Stimulated activated naive CD8-positive, alpha-beta T cell treated with anti-CD3 and anti-CD28 coated beads, Interleukin-15, amount 100 ng/mL, for 72 hours (primary cell): ENCODE measurements around the gene RASAL2.
"Not testable (repeated sequence)": the region's sequence is repeated elsewhere in the genome, so short reads cannot be mapped to it uniquely, and the experiment has no call there.

Experiments used
- ATAC-seq: fragments of 150-1000 bp; cut with Tn5 transposase; 2 replicates; pipeline ENCODE4 v1.10.0; 2021; ENCODE audit warnings: mild to moderate bottlenecking, moderate library complexity
- DNase-seq, 2 donors: peaks; one replicate each; pipeline ENCODE4 v3.0.0; 2021 to 2022
- H3K27ac Mint-ChIP-seq, 2 donors: one replicate each; pipeline ENCODE4 v1.8.0; 2022; ENCODE audit warnings: mild to moderate bottlenecking in 2 of 2, mixed read lengths in 2 of 2, moderate library complexity in 2 of 2
- H3K27me3 Mint-ChIP-seq: one replicate; pipeline ENCODE4 v1.8.0; 2022; ENCODE audit warnings: mixed read lengths
- H3K4me1 Mint-ChIP-seq: one replicate; pipeline ENCODE4 v1.8.0; 2022; ENCODE audit warnings: mild to moderate bottlenecking, mixed read lengths
- H3K4me3 Mint-ChIP-seq, 2 donors: one replicate each; pipeline ENCODE4 v1.8.0; 2022; ENCODE audit warnings: mild to moderate bottlenecking in 2 of 2, mixed read lengths in 2 of 2, moderate library complexity in 1 of 2
- H3K9me3 Mint-ChIP-seq, 2 donors: one replicate each; pipeline ENCODE4 v1.8.0; 2022; ENCODE audit warnings: mixed read lengths in 2 of 2

Gene RASAL2

DNA sequence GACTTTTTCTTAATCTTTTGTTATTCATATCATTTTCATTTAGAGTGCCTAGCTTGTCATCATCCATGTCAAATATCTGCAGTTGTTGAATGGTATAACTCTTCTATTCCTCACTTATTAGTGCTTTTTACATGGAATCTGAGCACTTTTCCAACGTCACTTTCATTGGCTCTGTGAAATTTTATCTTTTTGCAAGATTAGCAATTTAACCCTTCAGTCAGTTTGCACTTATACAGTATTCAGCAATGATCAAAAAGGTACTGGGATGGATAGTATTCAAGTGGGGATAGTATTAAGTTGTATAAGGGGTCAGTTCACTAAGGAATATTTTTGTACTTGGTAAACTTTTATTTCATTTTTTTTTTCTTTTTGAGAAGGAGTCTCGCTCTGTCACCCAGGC, 150.0 kb downstream of the RASAL2 start:
- Mint-ChIP-seq H3K4me3 (no peak overlapping the region), H3K4me1 (no peaks in the 10 kb centered on the region), H3K27ac (no peak overlapping the region), H3K9me3 (peaks cover 7 to 9% of the 10 kb centered on the region in 2 donors), H3K27me3 (no peaks in the 10 kb centered on the region)
- DNase-seq (no peak), ATAC-seq (no peak)

DNA sequence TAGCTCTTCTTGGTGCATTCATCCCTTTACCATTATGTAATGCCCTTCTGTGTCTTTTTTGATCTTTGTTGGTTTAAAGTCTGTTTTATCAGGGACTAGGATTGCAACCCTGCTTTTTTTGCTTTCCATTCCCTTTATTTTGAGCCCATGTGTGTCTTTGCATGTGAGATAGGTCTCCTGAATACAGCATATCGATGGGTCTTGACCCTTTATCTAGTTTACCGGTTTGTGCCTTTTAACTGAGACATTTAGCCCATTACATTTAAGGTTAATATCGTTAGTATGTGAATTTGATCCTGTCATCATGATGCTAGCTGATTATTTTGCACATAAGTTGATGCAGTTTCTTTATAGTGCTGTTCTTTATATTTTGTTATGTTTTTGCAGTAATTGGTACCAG, 154.4 kb downstream of the RASAL2 start:
- H3K4me1 Mint-ChIP-seq, H3K27me3 Mint-ChIP-seq: not testable (repeated sequence)
- H3K9me3 Mint-ChIP-seq, result peaks cover 14 to 23% of the 10 kb centered on the region in 2 donors

DNA sequence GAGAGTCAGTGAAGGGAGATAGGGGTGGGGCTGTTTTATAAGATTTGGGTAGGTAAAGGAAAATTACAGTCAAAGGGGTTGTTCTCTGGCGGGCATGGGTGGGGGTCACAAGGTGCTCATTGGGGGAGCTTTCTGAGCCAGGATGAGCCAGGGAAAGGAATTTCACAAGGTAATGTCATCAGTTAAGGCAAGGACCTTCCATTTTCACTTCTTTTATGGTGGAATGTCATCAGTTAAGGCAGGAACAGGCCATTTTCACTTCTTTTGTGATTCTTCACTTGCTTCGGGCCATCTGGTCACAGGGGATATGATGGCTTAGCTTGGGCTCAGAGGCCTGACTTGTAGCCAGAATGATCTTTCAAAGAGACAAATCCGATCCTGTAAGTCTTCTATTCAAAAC, 159.7 kb downstream of the RASAL2 start:
- not testable (repeated sequence) for H3K4me1 Mint-ChIP-seq, DNase-seq, ATAC-seq, H3K4me3 Mint-ChIP-seq, H3K27ac Mint-ChIP-seq, H3K27me3 Mint-ChIP-seq
- peaks cover 15 to 25% of the 10 kb centered on the region in 2 donors for H3K9me3 Mint-ChIP-seq

More for the DNA sequence above, 154.4 kb downstream of the RASAL2 start:
- not testable (repeated sequence) for H3K4me3 Mint-ChIP-seq, ATAC-seq, DNase-seq, H3K27ac Mint-ChIP-seq

DNA sequence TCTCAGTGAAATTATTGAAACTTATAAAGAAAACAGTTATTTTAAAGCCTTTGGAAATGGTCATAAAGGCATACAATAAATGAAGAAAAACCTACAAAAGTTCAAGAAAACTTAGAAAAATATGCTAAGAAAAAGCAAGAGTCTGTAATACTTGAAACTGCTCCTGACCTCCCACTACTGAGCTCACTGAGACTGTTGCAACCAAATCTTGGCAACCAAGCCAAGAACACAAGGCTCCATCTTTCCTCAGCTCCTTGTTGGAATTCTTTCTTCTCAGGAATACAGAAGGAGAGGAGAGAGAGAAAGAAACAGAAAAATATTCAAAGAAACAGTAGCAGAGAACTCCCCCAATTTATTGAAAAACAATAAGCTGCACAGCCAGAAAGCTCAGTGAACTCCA, 160.5 kb downstream of the RASAL2 start:
- Mint-ChIP-seq H3K9me3 (peaks cover 9 to 19% of the 10 kb centered on the region in 2 donors), H3K27me3 (peaks cover 7% of the 10 kb centered on the region), H3K27ac (no peak overlapping the region), H3K4me3 (no peak overlapping the region), H3K4me1 (no peaks in the 10 kb centered on the region)
- no peak for DNase-seq
- ATAC-seq, result no peak

DNA sequence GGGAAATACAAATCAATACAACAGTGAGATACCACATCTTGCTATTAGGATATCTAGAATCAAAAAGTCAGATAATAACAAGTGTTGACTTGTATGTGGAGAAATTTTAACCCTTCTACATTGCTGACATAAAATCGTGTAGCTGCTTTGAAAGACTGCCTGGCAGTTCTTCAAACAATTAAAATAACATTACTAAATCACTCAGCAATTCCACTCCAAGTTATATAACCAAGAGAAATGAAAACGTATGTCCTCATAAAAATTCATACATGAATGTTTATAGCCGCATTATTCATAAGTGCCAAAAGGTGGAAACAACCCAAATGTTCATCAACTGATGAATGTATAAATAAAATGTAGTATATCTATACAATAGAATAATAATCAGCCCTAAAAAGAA, 164.6 kb downstream of the RASAL2 start:
- no peak for ATAC-seq

DNA sequence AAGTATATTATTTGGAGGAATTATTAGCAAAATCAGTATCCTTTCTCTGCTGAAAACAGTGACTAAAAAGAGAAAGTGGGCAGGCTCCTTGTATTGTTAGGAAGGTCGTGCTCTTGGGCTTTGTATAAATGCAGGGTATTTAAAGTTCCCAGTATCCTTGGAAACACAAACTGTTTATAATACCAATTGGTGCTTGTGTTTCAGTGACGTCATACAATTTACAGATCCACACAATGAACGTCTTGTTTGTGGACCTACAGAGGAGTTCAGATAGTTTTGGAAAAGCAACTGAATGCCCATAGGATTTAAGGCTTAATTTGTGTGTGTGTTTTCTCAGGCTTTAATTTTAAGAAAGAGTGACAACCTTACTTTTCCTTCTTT, 168.2 kb downstream of the RASAL2 start:
- Mint-ChIP-seq H3K4me3 (no peak overlapping the region), H3K4me1 (no peaks in the 10 kb centered on the region), H3K9me3 (no peaks in the 10 kb centered on the region), H3K27me3 (no peaks in the 10 kb centered on the region), H3K27ac (no peak overlapping the region)
- DNase-seq (no peak), ATAC-seq (no peak)

More for the DNA sequence above, 164.6 kb downstream of the RASAL2 start:
- DNase-seq, result no peak
- Mint-ChIP-seq H3K27me3 (peaks cover 7% of the 10 kb centered on the region), H3K4me3 (no peak overlapping the region), H3K9me3 (peaks cover 5 to 8% of the 10 kb centered on the region in 2 donors), H3K4me1 (no peaks in the 10 kb centered on the region), H3K27ac (no peak overlapping the region)

DNA sequence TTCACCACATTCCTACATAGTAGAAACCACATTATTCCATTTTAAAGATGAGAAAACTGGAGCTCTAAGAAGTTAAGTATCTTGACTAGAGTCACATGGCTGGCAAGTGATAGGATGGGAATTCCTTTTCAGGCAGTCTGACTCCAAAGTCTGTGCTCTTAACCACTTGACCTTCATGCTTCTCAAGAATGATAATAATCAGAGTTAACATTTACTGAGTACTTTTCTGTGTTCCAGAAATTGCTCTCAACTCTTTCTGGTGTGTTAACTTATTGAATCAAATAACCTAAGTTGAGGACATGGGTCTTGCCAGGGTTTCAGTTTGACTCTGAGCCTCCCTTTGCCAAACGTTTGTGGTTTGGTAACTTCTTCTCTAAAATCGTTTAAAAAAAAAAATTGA, 169.4 kb downstream of the RASAL2 start:
- Mint-ChIP-seq H3K9me3 (no peaks in the 10 kb centered on the region), H3K4me1 (no peaks in the 10 kb centered on the region), H3K27ac (no peak overlapping the region), H3K27me3 (no peaks in the 10 kb centered on the region), H3K4me3 (no peak overlapping the region)
- DNase-seq, result no peak
- ATAC-seq, result no peak

DNA sequence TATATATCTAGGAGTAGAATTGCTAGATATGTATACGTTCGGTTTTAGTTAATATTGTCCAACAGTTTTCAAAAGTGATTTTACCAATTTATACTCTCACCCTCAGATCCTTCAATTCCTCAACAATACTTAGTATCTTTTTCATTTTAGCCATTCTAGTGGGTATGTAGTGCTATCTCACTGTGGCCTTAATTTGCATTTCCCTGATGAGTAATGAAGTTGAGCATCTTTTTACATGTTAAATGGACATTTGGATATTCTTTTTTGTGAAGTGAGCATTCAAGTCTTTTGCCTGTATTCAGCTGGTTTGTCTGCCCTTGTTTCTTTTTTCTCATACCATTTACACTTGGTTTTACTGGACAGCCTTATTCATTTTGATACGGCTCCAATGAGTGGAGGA, 172.2 kb downstream of the RASAL2 start:
- no peak for DNase-seq
- Mint-ChIP-seq H3K4me1 (no peaks in the 10 kb centered on the region), H3K4me3 (no peak overlapping the region), H3K27ac (no peak overlapping the region), H3K27me3 (no peaks in the 10 kb centered on the region), H3K9me3 (no peaks in the 10 kb centered on the region)
- ATAC-seq, result no peak

DNA sequence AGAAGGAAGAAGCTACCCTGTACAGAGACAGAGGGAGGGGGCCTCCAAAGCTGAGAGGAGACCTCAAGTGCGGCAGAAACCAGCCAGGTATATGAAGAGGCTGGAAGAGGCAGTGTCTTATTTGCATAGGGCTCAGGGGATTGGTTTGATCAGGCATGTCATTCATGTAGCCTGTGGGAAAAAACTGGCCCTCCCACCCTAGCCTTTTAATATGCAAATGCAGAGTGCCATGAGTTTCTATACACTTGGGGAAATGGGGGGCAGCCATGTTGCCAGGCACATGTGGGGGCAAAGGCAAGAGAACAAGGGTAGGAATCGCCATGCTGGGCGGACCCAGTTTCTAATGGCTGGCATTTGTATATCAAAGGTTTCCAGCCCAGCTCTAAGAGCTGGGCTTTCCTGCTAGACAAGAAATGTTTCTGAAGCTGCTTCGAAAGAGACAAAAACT, 172.7 kb downstream of the RASAL2 start:
- Mint-ChIP-seq H3K27me3 (no peaks in the 10 kb centered on the region), H3K9me3 (no peaks in the 10 kb centered on the region), H3K27ac (no peak overlapping the region), H3K4me3 (no peak overlapping the region), H3K4me1 (no peaks in the 10 kb centered on the region)
- DNase-seq, result no peak
- no peak for ATAC-seq

DNA sequence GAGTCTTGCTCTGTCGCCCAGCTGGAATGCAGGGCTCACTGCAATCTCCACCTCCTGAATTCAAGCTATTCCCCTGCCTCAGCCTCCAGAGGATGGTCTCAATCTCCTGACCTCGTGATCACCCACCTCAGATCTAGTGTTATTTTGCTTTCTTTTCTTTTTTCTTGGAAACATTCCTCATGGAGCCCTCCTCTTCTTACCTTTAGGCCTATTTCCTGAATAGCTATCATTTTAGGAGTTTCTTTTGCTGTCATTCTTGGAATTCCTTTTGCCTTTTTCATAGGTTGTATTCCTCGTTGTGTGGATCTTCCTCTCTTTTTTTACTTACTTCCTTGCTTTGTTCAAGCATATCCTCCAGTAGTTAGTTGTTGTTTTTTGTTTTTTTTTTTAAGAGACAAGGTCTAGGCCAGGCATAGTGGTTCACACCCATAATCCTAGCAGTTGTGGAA, 173.8 kb downstream of the RASAL2 start:
- no peak overlapping the region for H3K4me3 Mint-ChIP-seq

DNA sequence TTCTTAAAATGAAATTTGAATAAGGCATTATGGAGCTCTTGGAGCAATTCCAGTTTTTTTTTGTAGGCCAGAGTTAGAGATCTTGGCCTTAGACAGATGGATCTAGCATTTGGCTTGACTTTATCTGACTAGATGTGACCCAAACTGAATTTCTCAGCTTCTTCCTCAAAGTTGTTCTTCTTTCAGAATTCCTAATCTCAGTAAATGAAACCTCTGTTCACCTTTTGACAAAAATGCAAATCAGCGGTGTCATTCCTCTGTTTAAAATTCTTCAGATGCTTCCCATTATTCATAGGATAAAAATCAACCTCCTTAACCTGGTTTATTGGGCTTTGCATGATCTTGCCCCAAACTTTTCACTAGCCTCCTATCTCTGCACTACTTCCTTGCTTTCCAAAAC, 177.6 kb downstream of the RASAL2 start:
- ATAC-seq (no peak), DNase-seq (no peak)
- no peaks in the 10 kb centered on the region for H3K4me1 Mint-ChIP-seq
- H3K4me3 Mint-ChIP-seq, result no peak overlapping the region
- H3K27me3 Mint-ChIP-seq, result no peaks in the 10 kb centered on the region
- H3K9me3 Mint-ChIP-seq, result no peaks in the 10 kb centered on the region
- no peak overlapping the region for H3K27ac Mint-ChIP-seq

More for the DNA sequence above, 173.8 kb downstream of the RASAL2 start:
- ATAC-seq (no peak), DNase-seq (no peak)
- H3K9me3 Mint-ChIP-seq, result no peaks in the 10 kb centered on the region
- no peaks in the 10 kb centered on the region for H3K27me3 Mint-ChIP-seq
- no peak overlapping the region for H3K27ac Mint-ChIP-seq
- H3K4me1 Mint-ChIP-seq, result no peaks in the 10 kb centered on the region

DNA sequence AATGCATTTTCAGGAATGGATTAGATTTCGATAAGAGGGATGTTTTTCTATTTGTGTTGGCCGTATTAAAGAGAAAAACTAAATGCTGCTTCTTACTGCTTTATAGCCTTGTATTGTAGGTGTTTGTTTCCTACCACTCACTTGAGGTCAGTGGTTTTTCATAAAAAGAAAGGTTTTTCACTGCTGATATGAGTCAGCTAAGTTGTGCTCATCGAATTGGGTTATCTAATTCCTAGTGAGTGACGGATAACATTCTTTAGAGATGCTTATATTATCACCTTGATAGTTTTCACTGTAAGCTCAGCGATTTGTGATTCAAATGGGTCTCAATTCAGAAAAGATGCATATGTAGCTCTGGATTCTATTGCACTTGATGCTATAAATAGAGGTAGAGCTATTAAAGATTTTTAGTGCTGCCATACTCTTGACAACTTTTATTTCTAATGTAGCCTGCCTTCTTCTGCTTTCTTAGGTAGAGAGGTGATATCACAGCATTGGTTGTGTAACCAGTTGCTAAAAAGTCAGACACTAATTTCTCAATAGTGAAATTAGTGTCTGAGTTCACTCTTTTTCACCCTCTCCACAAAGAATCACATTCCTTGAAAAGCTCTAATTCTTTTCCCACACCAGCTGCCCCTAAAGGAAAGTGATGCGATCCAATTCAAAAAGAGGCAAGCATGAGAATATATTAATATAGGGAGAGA, 180.0 kb downstream of the RASAL2 start:
- Mint-ChIP-seq H3K27ac (no peak overlapping the region), H3K4me3 (no peak overlapping the region), H3K27me3 (no peaks in the 10 kb centered on the region), H3K9me3 (no peaks in the 10 kb centered on the region), H3K4me1 (no peaks in the 10 kb centered on the region)
- DNase-seq, result no peak
- ATAC-seq, result no peak

DNA sequence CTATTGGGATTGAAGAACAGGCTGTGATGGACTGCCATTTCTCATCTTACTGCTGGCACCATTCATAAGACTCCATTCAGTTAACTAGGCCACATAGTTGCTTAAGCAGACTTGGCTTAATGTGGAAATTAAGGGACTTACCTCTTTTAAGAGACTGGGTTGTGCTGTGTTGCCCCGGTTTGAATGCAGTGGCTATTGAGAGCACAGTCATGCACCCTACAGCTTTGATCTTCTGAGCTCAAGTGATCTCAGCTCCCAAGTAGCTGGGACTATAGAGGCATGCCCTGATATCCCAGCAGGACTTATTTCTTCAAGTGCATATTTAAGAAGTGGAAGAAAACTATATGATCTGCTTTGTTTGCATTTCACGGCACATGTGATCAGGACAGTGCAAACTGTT, 181.1 kb downstream of the RASAL2 start:
- Mint-ChIP-seq H3K27ac (no peak overlapping the region), H3K9me3 (no peaks in the 10 kb centered on the region), H3K27me3 (no peaks in the 10 kb centered on the region), H3K4me1 (no peaks in the 10 kb centered on the region), H3K4me3 (no peak overlapping the region)
- ATAC-seq (no peak), DNase-seq (no peak)

DNA sequence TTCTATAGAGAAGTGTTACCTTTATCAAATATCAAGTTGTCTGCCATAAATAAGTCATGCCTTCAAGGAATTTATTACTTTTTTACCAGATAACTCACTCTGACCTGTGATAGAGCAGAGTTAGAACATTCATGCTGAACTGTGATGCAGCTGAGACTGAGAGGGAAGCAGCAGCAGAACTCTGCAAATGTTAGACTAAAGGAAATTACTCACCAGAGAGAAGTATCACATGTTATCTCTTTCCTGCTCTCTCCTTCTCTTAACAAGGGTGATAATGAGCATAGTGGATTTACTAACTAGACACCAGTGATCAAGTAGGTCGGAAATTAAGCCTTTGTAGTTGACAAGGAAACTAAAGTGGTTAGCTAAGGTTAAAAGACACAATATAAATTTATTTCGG, 181.6 kb downstream of the RASAL2 start:
- Mint-ChIP-seq H3K27ac (no peak overlapping the region), H3K27me3 (no peaks in the 10 kb centered on the region), H3K9me3 (no peaks in the 10 kb centered on the region), H3K4me3 (no peak overlapping the region), H3K4me1 (no peaks in the 10 kb centered on the region)
- DNase-seq (no peak), ATAC-seq (no peak)

DNA sequence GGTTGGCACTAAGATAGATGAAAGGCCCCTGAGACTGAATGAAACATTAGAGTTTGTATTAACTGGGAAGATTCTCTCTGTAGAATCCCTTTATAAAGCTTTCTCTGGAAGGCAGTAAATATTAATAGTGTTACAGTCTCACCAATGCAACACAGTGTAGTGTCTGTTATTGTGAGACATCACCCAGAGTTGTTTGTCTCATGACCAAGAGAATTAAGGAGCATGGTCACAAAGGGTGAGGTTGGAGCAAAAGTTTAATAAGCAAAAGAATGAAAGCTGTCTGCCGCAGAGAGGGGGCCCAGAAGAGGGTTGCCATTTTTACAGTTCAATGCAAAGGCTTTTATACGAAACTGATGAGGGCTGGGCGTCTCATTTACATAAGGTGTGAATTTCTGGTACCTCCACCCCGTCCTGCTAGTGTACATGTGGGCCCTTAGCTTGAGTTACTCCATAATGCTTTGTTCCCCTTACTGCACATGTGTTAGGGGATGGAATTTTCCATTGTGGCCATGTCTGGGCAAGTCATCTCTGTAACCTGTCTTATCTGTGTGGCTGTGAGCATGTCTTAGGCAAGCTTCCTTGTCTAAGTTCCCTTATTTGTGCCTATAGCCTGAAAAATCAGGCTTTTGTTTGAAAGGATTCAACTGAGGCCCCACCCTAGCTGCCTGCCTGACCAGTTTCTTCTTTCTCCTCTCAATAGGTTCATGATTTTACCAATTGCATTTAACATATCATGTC, 184.1 kb downstream of the RASAL2 start:
- Mint-ChIP-seq H3K9me3 (no peaks in the 10 kb centered on the region), H3K4me3 (no peak overlapping the region), H3K27ac (no peak overlapping the region), H3K4me1 (no peaks in the 10 kb centered on the region), H3K27me3 (no peaks in the 10 kb centered on the region)
- ATAC-seq, result no peak
- DNase-seq, result no peak

DNA sequence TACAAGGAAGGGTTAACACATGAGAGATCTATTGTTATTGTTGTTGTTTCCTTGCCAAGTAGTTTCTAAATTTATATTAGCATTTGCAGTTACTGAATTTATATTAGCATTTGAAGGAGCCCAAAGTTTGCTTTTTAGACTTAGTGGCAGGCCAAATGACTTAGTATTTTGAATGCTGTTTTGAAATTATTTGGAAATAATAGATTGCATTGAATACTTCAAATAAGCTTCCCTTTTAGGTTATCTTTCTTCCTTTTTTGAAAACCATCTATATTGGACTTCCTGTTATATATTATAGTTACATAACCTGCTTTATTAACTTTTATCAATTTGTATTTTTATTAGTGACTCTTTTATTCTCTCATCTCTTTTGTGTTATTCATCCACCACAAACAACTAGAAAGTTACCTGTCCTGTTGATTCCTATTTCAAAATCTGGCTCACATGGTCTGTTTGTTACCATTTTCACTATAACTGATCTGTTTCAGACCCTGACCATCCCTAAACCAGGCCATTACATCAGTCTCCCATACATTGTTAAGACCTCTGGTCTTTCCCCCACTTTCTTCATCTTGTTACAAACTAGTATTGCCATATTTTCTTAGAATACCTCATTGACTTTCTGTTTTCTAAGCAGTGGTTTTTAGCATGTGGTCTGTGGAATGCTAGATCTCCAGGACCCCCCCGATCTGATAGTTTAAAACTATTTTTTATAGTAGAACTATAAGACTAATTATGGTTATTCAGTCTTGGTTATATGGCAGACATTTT, 185.2 kb downstream of the RASAL2 start:
- no peaks in the 10 kb centered on the region for H3K27me3 Mint-ChIP-seq
- no peak overlapping the region for H3K27ac Mint-ChIP-seq
- ATAC-seq, result no peak
- no peaks in the 10 kb centered on the region for H3K9me3 Mint-ChIP-seq
- no peak for DNase-seq
- no peaks in the 10 kb centered on the region for H3K4me1 Mint-ChIP-seq
- H3K4me3 Mint-ChIP-seq, result no peak overlapping the region
